Endothelial cell of umbilical vein (primary cell): ENCODE results near the gene ZBTB8A. TPM values are rescaled to one million over a fixed set of nuclear protein-coding genes. Genes with fewer than 3 reads are reported as not detected.

ENCODE experiments used
- BruUV-seq: library from RNA; stranded (reverse); fragments of 400-500 nt; replicated peaks from 2 replicates; lab custom pipeline; 2021; lab: Mats Ljungman, UMichigan
- CTCF ChIA-PET: fragments of 300-600, 350-600 bp; sonication (Branson Sonifier 250); formaldehyde crosslinking; loops from one replicate; lab custom pipeline; 2021; ENCODE audit warnings: antibody characterized with exemption, inconsistent platforms; lab: Charles Lee
- POLR2A ChIA-PET: fragments of 300-600, 350-600 bp; sonication (Branson Sonifier 250); formaldehyde crosslinking; loops from one replicate; lab custom pipeline; 2021; ENCODE audit warnings: antibody characterized with exemption, inconsistent platforms; lab: Charles Lee
- DNase-seq: peaks from one replicate; pipeline ENCODE4 v3.0.0-alpha.2; 2011; ENCODE audit warnings: low read depth, low spot score
- FAIRE-seq: peaks from 2 replicates; lab custom pipeline; 2011; peaks lifted over from hg19 to GRCh38; lab: Jason Lieb, UNC
- H2AFZ ChIP-seq: 2 replicates; pipeline ENCODE4 v1.6.0; 2012; ENCODE audit warnings: low read depth, low read length, control low read depth, inconsistent platforms
- H3K27ac ChIP-seq: 2 replicates; pipeline ENCODE4 v1.5.1; 2011; ENCODE audit warnings: low read depth, mild to moderate bottlenecking, control low read depth, low read length, moderate library complexity; ENCODE audit not compliant: insufficient read depth
- H3K27me3 ChIP-seq, 2 experiments: 2 replicates each; pipeline versions ENCODE4 v1.6.0 to v1.6.1; 2011; ENCODE audit warnings: low read length in 2 of 2, mixed read lengths in 1 of 2; ENCODE audit not compliant: control insufficient read depth in 2 of 2, insufficient read depth in 2 of 2
- H3K36me3 ChIP-seq, 2 experiments: 2 replicates in 1 of 2; 3 replicates in 1 of 2; pipeline ENCODE4 v1.5.1; 2011; ENCODE audit warnings: low read length in 2 of 2, mild to moderate bottlenecking in 1 of 2, moderate library complexity in 1 of 2; ENCODE audit not compliant: control insufficient read depth in 2 of 2, insufficient read depth in 2 of 2; ENCODE audit errors: extremely low read depth in 1 of 2
- H3K4me1 ChIP-seq: 3 replicates; pipeline ENCODE4 v1.5.1; 2011; ENCODE audit warnings: mild to moderate bottlenecking, low read length; ENCODE audit not compliant: control insufficient read depth, insufficient read depth; ENCODE audit errors: extremely low read depth
- H3K4me2 ChIP-seq: 2 replicates; pipeline ENCODE4 v1.6.1; 2011; ENCODE audit warnings: low read length, control low read depth, mixed read lengths; ENCODE audit not compliant: insufficient read depth
- H3K4me3 ChIP-seq, 3 experiments: fragments of 200-600 bp in 1 of 3; sonication (generic), shearing (Covaris generic) in 1 of 3; replicated peaks in 1 of 3; 2 replicates each; pipeline ENCODE4 v1.5.1; 2011 to 2016; ENCODE audit warnings: control low read depth in 3 of 3, low read length in 3 of 3, mild to moderate bottlenecking in 2 of 3, inconsistent platforms in 1 of 3, low read depth in 1 of 3, moderate library complexity in 1 of 3; ENCODE audit not compliant: insufficient read depth in 1 of 3
- H3K79me2 ChIP-seq: 2 replicates; pipeline ENCODE4 v1.6.0; 2012; ENCODE audit warnings: low read length, inconsistent platforms; ENCODE audit not compliant: control insufficient read depth, insufficient read depth
- H3K9ac ChIP-seq: replicated peaks from 2 replicates; pipeline ENCODE3; 2011; ENCODE audit warnings: low read length, control low read depth; ENCODE audit not compliant: insufficient read depth; ENCODE audit errors: extremely low read depth
- H3K9me1 ChIP-seq: replicated peaks from 3 replicates; pipeline ENCODE4 v1.6.0; 2011; ENCODE audit warnings: mild to moderate bottlenecking, low read length; ENCODE audit not compliant: control insufficient read depth, insufficient read depth; ENCODE audit errors: extremely low read depth
- H3K9me3 ChIP-seq: replicated peaks from 2 replicates; pipeline ENCODE4 v1.5.1; 2012; ENCODE audit warnings: low read length, inconsistent platforms; ENCODE audit not compliant: control insufficient read depth, insufficient read depth
- H4K20me1 ChIP-seq: replicated peaks from 2 replicates; pipeline ENCODE3; 2011; ENCODE audit warnings: mild to moderate bottlenecking, low read length; ENCODE audit not compliant: control insufficient read depth, insufficient read depth; ENCODE audit errors: extremely low read depth
- EZH2 ChIP-seq: IDR thresholded peaks from 2 replicates; pipeline ENCODE4 v1.6.1; 2012; ENCODE audit warnings: borderline replicate concordance, low read depth, mild to moderate bottlenecking, moderate library complexity, low read length, inconsistent platforms; ENCODE audit not compliant: severe bottlenecking
- FOS ChIP-seq: IDR thresholded peaks from 2 replicates; pipeline ENCODE4 v1.6.1; 2011; ENCODE audit warnings: mild to moderate bottlenecking, low read length, moderate library complexity, borderline replicate concordance; ENCODE audit not compliant: insufficient read depth
- GATA2 ChIP-seq: IDR thresholded peaks from 2 replicates; pipeline ENCODE4 v1.7.0; 2011; ENCODE audit warnings: low read depth, mild to moderate bottlenecking, moderate library complexity, mixed read lengths, low read length; ENCODE audit not compliant: insufficient read length, insufficient read depth
- JUN ChIP-seq: IDR thresholded peaks from 2 replicates; pipeline ENCODE4 v1.6.1; 2011; ENCODE audit warnings: borderline replicate concordance, low read depth; ENCODE audit not compliant: insufficient read length, insufficient read depth
- MAX ChIP-seq: IDR thresholded peaks from 2 replicates; pipeline ENCODE4 v1.6.1; 2011; ENCODE audit not compliant: insufficient read depth, insufficient read length
- MYC ChIP-seq: IDR thresholded peaks from one replicate; pipeline ENCODE4 v1.6.1; 2011; ENCODE audit warnings: mild to moderate bottlenecking, low read depth, low read length
- POLR2A ChIP-seq: IDR thresholded peaks from 2 replicates; pipeline ENCODE4 v1.6.1; 2012; ENCODE audit warnings: low read depth, mild to moderate bottlenecking, control low read depth, low read length
- POLR2AphosphoS5 ChIP-seq: IDR thresholded peaks from 2 replicates; pipeline ENCODE4 v1.6.1; 2012; ENCODE audit warnings: low read depth, mild to moderate bottlenecking, control low read depth, low read length, moderate library complexity; ENCODE audit not compliant: insufficient read depth
- dilution Hi-C: fragments of 300-500 bp; cut with MboI; formaldehyde crosslinking; loops from one replicate; pipeline ENCODE4 v1.15.0; 2019; ENCODE audit warnings: low sequenced_read_pairs; ENCODE audit not compliant: extremely low pct_ligation_motif_present
- intact Hi-C: fragments of 100-400 bp; cut with micrococcal nuclease; formaldehyde crosslinking; loops from one replicate; pipeline ENCODE4 v1.10.0; 2022
- polyA plus RNA-seq, 4 experiments: library from polyadenylated mRNA; depleted of rRNA in 3 of 4; stranded (reverse) in 3 of 4; unstranded in 1 of 4; fragments of >200 nt; gene quantifications; 2 replicates each; pipeline versions ENCODE4 v1.2.1 to v1.2.3, GENCODE V29; 2011 to 2012; ENCODE audit warnings: missing spikeins in 1 of 4
- total RNA-seq: library from RNA; stranded (reverse); gene quantifications from 2 replicates; pipeline ENCODE4 v1.2.3, GENCODE V29; 2021
- TF ChIP-seq, protein P1 (sequence below), 2 donors: IDR thresholded peaks; 1 replicate in 1 of 2; 2 replicates in 1 of 2; pipeline ENCODE4 v1.5.1; 2011; ENCODE audit warnings: low read length in 2 of 2, mild to moderate bottlenecking in 2 of 2, moderate library complexity in 2 of 2, control low read depth in 1 of 2, inconsistent platforms in 1 of 2, low read depth in 1 of 2; ENCODE audit not compliant: insufficient read depth in 1 of 2; ENCODE audit errors: extremely low read depth in 1 of 2

The ZBTB8A gene
- total and polyA plus RNA-seq, 2 donors (not counting 3 experiments of a cell fraction or from before 2014, with no cell fraction given) = 3.1 to 9.6 TPM

DNA sequence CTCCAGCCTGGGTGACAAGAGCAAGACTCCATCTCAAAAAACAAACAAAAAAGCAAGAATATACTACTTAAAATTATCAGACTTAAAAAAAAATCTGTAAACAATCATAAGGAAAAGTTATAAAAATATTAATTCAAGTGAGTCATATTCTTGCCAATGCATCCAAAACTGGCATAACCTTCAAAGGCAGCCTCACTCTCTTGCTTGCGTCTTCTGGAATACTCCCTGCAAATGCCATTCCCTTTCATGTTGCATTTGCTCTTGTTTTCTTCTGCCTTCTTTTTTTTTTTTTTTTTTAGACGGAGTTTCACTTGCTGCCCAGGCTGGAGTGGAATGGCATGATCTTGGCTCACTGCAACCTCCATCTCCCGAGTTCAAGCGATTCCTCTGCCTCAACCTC lies 32.2 kb upstream of the ZBTB8A start:
- DNase-seq (no peak), FAIRE-seq (no peak)
- Histone ChIP-seq H3K9me1 (no peaks in the 10 kb centered on the region), H3K79me2 (no peaks in the 10 kb centered on the region), H3K27me3 (no peaks in the 10 kb centered on the region), H2AFZ (no peak overlapping the region), H3K9me3 (no peaks in the 10 kb centered on the region), H3K36me3 (no peaks in the 10 kb centered on the region), H4K20me1 (no peaks in the 10 kb centered on the region), H3K4me3 (no peak overlapping the region), H3K9ac (no peak overlapping the region), H3K27ac (no peak overlapping the region), H3K4me1 (peaks cover 3% of the 10 kb centered on the region), H3K4me2 (no peak overlapping the region)
- dilution Hi-C loops (no loop called here), intact Hi-C loops (no loop called here)
- ChIA-PET POLR2A (interaction anchor here (0.7 kb wide), 1 partner anchor 140 kb away, joined by 4 read pairs; no protein-coding TSS in a partner anchor), CTCF (interaction anchor here (5.7 kb wide), 1 partner anchor 14 kb away, joined by 32 read pairs; no protein-coding TSS in a partner anchor)
- TF ChIP-seq MAX (no peak), GATA2 (no peak), JUN (no peak), EZH2 (no peak), POLR2A (no peak)
- no TSS peak for BruUV-seq

GRCh38 chr1:32508761-32509160 lies 30.5 kb upstream of the ZBTB8A start:
- ChIA-PET POLR2A (no interaction called here), CTCF (interaction anchor here (1.2 kb wide), 1 partner anchor 11 kb away, joined by 4 read pairs; no protein-coding TSS in a partner anchor)
- TF ChIP-seq POLR2A (no peak), MYC (no peak), GATA2 (no peak), FOS (no peak), POLR2AphosphoS5 (no peak), JUN (no peak), MAX (no peak), EZH2 (no peak)
- TF ChIP-seq, protein P1, sequence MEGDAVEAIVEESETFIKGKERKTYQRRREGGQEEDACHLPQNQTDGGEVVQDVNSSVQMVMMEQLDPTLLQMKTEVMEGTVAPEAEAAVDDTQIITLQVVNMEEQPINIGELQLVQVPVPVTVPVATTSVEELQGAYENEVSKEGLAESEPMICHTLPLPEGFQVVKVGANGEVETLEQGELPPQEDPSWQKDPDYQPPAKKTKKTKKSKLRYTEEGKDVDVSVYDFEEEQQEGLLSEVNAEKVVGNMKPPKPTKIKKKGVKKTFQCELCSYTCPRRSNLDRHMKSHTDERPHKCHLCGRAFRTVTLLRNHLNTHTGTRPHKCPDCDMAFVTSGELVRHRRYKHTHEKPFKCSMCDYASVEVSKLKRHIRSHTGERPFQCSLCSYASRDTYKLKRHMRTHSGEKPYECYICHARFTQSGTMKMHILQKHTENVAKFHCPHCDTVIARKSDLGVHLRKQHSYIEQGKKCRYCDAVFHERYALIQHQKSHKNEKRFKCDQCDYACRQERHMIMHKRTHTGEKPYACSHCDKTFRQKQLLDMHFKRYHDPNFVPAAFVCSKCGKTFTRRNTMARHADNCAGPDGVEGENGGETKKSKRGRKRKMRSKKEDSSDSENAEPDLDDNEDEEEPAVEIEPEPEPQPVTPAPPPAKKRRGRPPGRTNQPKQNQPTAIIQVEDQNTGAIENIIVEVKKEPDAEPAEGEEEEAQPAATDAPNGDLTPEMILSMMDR (IDR thresholded peaks at IDR 0.05; ENCODE audit: extremely low read depth in 1 of 2, insufficient read depth in 1 of 2, low read depth in 1 of 2, low read length in 2 of 2) = no peak
- no peaks in the 10 kb centered on the region for H3K36me3 ChIP-seq
- no peaks in the 10 kb centered on the region for H3K27me3 ChIP-seq
- DNase-seq (no peak), FAIRE-seq (no peak)
- no peak overlapping the region for H3K4me3 ChIP-seq
- H3K79me2 ChIP-seq = no peaks in the 10 kb centered on the region
- intact Hi-C loops (no loop called here), dilution Hi-C loops (no loop called here)
- H3K9me3 ChIP-seq = no peaks in the 10 kb centered on the region
- no TSS peak for BruUV-seq
- no peak overlapping the region for H3K27ac ChIP-seq
- no peak overlapping the region for H3K4me2 ChIP-seq
- H3K9ac ChIP-seq = no peak overlapping the region
- H3K9me1 ChIP-seq = no peaks in the 10 kb centered on the region
- H3K4me1 ChIP-seq = no peaks in the 10 kb centered on the region
- H4K20me1 ChIP-seq = no peaks in the 10 kb centered on the region
- H2AFZ ChIP-seq = no peak overlapping the region
